Uterus (tissue), 2 donors: ENCODE results near the gene SMARCC2.

Experiments
- POLR2A ChIP-seq, 2 donors: fragments of 450-650 bp; IDR thresholded peaks; one replicate each; pipeline ENCODE4 v1.6.1; 2016; ENCODE audit warnings: antibody characterized with exemption in 2 of 2, mild to moderate bottlenecking in 1 of 2, moderate library complexity in 1 of 2
- TF ChIP-seq, protein P1 (sequence below), 4 experiments: fragments of 200-600 bp in 2 of 4; fragments of 450-650 bp in 2 of 4; sonication (generic) in 2 of 4; IDR thresholded peaks; one replicate each; pipeline ENCODE4 v1.5.1; 2016 to 2019; ENCODE audit warnings: antibody characterized with exemption in 4 of 4, mild to moderate bottlenecking in 2 of 4, moderate library complexity in 1 of 4

DNA sequence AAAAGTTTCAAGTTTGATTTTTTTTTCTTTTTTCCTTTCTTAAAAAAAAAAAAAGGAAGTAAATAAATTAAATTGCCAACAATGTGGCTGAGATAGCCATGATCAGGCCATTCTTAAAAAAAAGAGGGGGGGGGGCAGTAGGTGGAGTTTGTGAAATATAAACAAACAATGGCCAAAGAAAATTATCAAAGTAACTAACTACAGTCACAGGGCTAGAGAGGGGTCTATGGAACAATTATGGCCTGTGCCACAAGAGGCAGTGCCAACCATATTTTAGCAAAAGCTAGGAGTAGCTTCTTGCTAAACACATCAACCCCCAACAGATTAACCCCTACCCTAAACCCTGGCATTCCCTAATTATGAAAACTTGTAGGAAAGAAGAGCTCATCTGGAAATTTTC is 16.2 kb upstream of the SMARCC2 start:
- TF ChIP-seq, protein P1, sequence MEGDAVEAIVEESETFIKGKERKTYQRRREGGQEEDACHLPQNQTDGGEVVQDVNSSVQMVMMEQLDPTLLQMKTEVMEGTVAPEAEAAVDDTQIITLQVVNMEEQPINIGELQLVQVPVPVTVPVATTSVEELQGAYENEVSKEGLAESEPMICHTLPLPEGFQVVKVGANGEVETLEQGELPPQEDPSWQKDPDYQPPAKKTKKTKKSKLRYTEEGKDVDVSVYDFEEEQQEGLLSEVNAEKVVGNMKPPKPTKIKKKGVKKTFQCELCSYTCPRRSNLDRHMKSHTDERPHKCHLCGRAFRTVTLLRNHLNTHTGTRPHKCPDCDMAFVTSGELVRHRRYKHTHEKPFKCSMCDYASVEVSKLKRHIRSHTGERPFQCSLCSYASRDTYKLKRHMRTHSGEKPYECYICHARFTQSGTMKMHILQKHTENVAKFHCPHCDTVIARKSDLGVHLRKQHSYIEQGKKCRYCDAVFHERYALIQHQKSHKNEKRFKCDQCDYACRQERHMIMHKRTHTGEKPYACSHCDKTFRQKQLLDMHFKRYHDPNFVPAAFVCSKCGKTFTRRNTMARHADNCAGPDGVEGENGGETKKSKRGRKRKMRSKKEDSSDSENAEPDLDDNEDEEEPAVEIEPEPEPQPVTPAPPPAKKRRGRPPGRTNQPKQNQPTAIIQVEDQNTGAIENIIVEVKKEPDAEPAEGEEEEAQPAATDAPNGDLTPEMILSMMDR (IDR thresholded peaks at IDR 0.05), result no peak
- no peak for TF ChIP-seq POLR2A (IDR thresholded peaks at IDR 0.05)
